CD8-positive, alpha-beta memory T cell (primary cell): Measurements from ENCODE around the gene CTRL. TPM values are rescaled to one million over a fixed set of nuclear protein-coding genes. Genes with fewer than 3 reads are reported as not detected.
A peak's percentile ranks its signal among the peaks of the same experiment; 100 is the strongest.

Source experiments
- CTCF ChIA-PET: fragments of 350-600 bp; sonication (Branson Sonifier 250); formaldehyde crosslinking; loops from one replicate; lab custom pipeline; 2021; ENCODE audit warnings: antibody characterized with exemption; lab: Charles Lee
- POLR2A ChIA-PET: fragments of 350-600 bp; sonication (Branson Sonifier 250); formaldehyde crosslinking; loops from one replicate; lab custom pipeline; 2021; ENCODE audit warnings: antibody characterized with exemption; lab: Charles Lee
- DNase-seq, 5 donors: peaks; one replicate each; pipeline versions ENCODE4 v3.0.0 to v3.0.0-alpha.2; 2020 to 2022; ENCODE audit warnings: mixed read lengths in 1 of 5
- H3K27ac ChIP-seq: one replicate; pipeline ENCODE4 v1.7.0; 2013; ENCODE audit warnings: low read depth, mild to moderate bottlenecking, low read length, moderate library complexity
- H3K27me3 ChIP-seq: 2 replicates; pipeline ENCODE4 v1.7.0; 2013; ENCODE audit warnings: low read length, mild to moderate bottlenecking; ENCODE audit not compliant: insufficient read depth, poor library complexity, severe bottlenecking
- H3K36me3 ChIP-seq: 2 replicates; pipeline ENCODE4 v1.7.0; 2013; ENCODE audit warnings: mild to moderate bottlenecking, low read length, moderate library complexity; ENCODE audit not compliant: insufficient read depth
- H3K4me1 ChIP-seq: 2 replicates; pipeline ENCODE4 v1.7.0; 2013; ENCODE audit warnings: mild to moderate bottlenecking, low read length, moderate library complexity; ENCODE audit not compliant: insufficient read depth
- H3K4me3 ChIP-seq: 2 replicates; pipeline ENCODE4 v1.7.0; 2013; ENCODE audit warnings: mild to moderate bottlenecking, low read length
- H3K9me3 ChIP-seq: 2 replicates; pipeline ENCODE4 v1.7.0; 2013; ENCODE audit warnings: mild to moderate bottlenecking, low read length
- H3K27ac Mint-ChIP-seq, 8 donors: one replicate each; pipeline ENCODE4 v1.8.0; 2020 to 2021; ENCODE audit warnings: mixed read lengths in 8 of 8, mild to moderate bottlenecking in 6 of 8, inconsistent platforms in 3 of 8, moderate library complexity in 3 of 8
- H3K27me3 Mint-ChIP-seq, 2 donors: one replicate each; pipeline ENCODE4 v1.8.0; 2020 to 2021; ENCODE audit warnings: mixed read lengths in 2 of 2, mild to moderate bottlenecking in 1 of 2, moderate library complexity in 1 of 2
- H3K36me3 Mint-ChIP-seq, 3 donors: one replicate each; pipeline ENCODE4 v1.8.0; 2020 to 2021; ENCODE audit warnings: mixed read lengths in 3 of 3, inconsistent platforms in 1 of 3, mild to moderate bottlenecking in 1 of 3
- H3K4me1 Mint-ChIP-seq, 3 donors: one replicate each; pipeline ENCODE4 v1.8.0; 2020 to 2021; ENCODE audit warnings: mixed read lengths in 3 of 3, inconsistent platforms in 1 of 3, mild to moderate bottlenecking in 1 of 3
- H3K4me3 Mint-ChIP-seq, 7 donors: one replicate each; pipeline ENCODE4 v1.8.0; 2020 to 2021; ENCODE audit warnings: mixed read lengths in 7 of 7, mild to moderate bottlenecking in 6 of 7, moderate library complexity in 4 of 7, inconsistent platforms in 2 of 7
- H3K9me3 Mint-ChIP-seq, 5 donors: one replicate each; pipeline ENCODE4 v1.8.0; 2020 to 2022; ENCODE audit warnings: mixed read lengths in 5 of 5, mild to moderate bottlenecking in 3 of 5, moderate library complexity in 2 of 5, inconsistent platforms in 1 of 5
- polyA plus RNA-seq: library from polyadenylated mRNA; unstranded; fragments of 300-500 nt; fragmentation: Illumina TruSeq; gene quantifications from one replicate; pipeline ENCODE4 v1.2.3, GENCODE V29; 2021
- total RNA-seq, 2 experiments: library from RNA; stranded (reverse); gene quantifications; one replicate each; pipeline ENCODE4 v1.2.3, GENCODE V29; 2021

Gene CTRL
- total and polyA plus RNA-seq, 3 experiments from 2014 or later = 1.5 to 4.9 (median 4.1) TPM

DNA sequence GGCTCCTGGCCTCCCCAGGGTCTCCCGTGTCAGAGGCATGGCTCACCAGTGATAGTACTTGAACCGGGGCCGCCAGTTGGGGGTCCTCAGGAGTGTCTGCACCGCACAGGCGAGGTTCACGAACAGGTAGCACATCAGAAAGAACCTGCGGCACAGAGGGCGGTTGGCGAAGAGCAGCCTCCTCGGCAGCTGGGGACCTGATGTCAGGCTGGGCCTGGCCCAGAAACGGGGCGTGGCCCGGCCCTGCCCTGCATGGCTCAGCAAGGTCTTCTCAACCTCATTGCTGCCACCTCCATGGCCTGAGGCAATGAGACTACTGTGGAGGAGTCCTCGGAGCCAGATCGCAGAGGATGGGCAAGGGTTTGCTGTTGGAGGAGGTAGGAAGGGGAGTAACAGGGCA lies 16.4 kb upstream of the CTRL start:
- no peaks in the 10 kb centered on the region for H3K9me3 Mint-ChIP-seq
- H3K4me1 Mint-ChIP-seq = no peaks in the 10 kb centered on the region
- Histone ChIP-seq H3K27me3 (no peaks in the 10 kb centered on the region), H3K36me3 (peaks cover 10% of the 10 kb centered on the region), H3K4me1 (no peaks in the 10 kb centered on the region), H3K9me3 (no peaks in the 10 kb centered on the region), H3K27ac (no peak overlapping the region), H3K4me3 (no peak overlapping the region)
- no peak overlapping the region for H3K4me3 Mint-ChIP-seq
- CTCF ChIA-PET = no interaction called here
- DNase-seq = no peak
- H3K36me3 Mint-ChIP-seq = peaks cover 0 to 46% (median 0%) of the 10 kb centered on the region in 3 donors
- POLR2A ChIA-PET = no interaction called here
- peak overlapping the region in 2 of 8 donors; percentile 56 to 69 for H3K27ac Mint-ChIP-seq
- H3K27me3 Mint-ChIP-seq = no peaks in the 10 kb centered on the region

DNA sequence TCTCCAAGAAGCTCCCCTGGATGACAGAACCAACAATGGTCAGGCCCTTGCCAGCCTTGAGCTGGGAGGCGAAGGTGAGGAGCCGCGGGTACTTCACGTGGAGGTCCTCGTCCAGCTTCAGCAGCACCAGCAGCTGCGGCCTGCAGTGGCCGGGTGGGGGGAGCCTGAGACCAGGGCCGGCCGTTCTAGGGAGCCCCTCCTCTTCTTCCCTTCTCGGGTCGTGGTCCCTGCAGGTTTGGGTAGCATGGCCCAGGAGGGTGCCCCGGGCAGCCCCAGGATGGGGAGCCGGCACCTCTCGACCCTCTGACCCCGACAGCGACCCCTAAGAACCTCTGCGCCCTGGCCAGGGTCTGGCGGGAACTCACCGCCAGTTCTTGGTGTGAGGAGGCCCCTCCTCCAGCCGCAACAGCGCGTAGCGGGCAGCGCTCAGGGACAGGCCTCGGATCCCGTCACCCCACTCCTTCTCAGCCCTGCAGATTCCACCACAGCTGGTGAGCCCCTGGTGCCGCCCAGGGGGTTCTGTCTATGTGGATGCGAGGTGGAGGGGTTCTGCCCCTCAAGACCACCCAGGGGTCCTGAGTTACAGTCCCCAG lies 15.4 kb upstream of the CTRL start:
- Mint-ChIP-seq H3K4me3 (no peak overlapping the region), H3K27ac (no peak overlapping the region), H3K9me3 (no peaks in the 10 kb centered on the region), H3K36me3 (peaks cover 0 to 46% (median 0%) of the 10 kb centered on the region in 3 donors), H3K27me3 (no peaks in the 10 kb centered on the region), H3K4me1 (peaks cover 2 to 3% (median 3%) of the 10 kb centered on the region in 3 donors)
- ChIA-PET POLR2A (no interaction called here), CTCF (interaction anchor here (1.2 kb wide), 1 partner anchor 63 kb away, joined by 3 read pairs; no protein-coding TSS in a partner anchor)
- Histone ChIP-seq H3K9me3 (no peaks in the 10 kb centered on the region), H3K4me1 (peaks cover 4% of the 10 kb centered on the region), H3K4me3 (no peak overlapping the region), H3K27me3 (no peaks in the 10 kb centered on the region), H3K27ac (no peak overlapping the region), H3K36me3 (peaks cover 9% of the 10 kb centered on the region)
- no peak for DNase-seq

DNA sequence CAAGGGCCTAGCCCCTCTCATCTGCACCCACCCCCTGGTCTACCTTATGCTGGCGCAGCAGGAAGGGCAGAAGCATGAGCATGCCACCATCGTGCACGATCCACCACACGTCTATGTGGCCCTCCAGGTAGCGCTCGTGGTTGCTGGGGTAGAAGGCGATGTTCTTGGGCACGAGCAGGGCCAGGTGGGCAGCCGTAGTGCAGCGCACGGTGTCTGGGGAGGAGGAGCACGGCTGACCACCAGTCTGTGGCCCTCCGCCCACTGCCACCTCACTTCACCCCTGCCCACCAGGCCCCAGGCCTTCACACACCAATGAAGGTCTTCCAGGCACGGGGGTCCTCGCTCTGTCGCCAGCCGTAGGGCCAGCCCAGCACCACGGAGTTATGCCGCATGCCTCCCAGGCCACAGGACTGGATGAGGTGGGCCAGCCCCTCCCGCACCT lies 14.5 kb upstream of the CTRL start:
- Mint-ChIP-seq H3K27ac (no peak overlapping the region), H3K9me3 (no peaks in the 10 kb centered on the region), H3K36me3 (peaks cover 0 to 40% (median 0%) of the 10 kb centered on the region in 3 donors), H3K4me1 (peaks cover 4 to 10% (median 9%) of the 10 kb centered on the region in 3 donors), H3K27me3 (no peaks in the 10 kb centered on the region), H3K4me3 (no peak overlapping the region)
- peaks cover 5% of the 10 kb centered on the region for H3K36me3 ChIP-seq
- POLR2A ChIA-PET = no interaction called here
- H3K27me3 ChIP-seq = no peaks in the 10 kb centered on the region
- DNase-seq = no peak
- CTCF ChIA-PET = interaction anchor here (0.9 to 1.2 kb wide), 2 partner anchors 62 kb away, joined by 3 read pairs; no protein-coding TSS in a partner anchor
- H3K27ac ChIP-seq = no peak overlapping the region
- H3K9me3 ChIP-seq = no peaks in the 10 kb centered on the region
- H3K4me1 ChIP-seq = peaks cover 12% of the 10 kb centered on the region
- no peak overlapping the region for H3K4me3 ChIP-seq

DNA sequence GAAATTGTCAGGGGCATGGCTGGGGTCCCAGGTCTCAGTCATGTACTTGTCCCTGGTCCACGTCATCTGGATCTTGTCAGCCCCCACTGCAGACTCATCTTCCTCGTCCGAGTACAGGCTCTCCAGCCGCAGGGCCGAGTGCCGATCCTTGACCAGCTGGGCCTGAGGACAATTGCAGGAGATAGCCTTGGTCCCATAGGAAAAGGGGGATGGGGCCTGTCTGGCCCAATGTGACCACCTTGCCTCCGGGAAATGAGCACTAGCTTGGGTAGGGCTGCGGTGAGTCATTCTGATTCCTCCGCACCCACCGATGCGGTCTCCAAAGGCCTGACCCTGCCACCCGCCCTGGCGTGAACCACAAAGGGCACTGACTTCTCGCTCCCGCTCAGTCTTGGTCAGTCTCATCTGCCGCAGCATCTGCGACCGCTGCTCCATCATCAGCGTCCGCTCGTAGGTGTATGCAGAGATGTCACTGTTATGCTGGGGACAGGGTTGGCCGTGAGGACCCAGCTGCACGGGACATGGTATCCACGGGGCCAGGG lies 13.8 kb upstream of the CTRL start:
- no peak for DNase-seq
- Mint-ChIP-seq H3K4me3 (no peak overlapping the region), H3K27me3 (no peaks in the 10 kb centered on the region), H3K9me3 (no peaks in the 10 kb centered on the region), H3K27ac (no peak overlapping the region), H3K4me1 (peaks cover 8 to 14% (median 11%) of the 10 kb centered on the region in 3 donors), H3K36me3 (peaks cover 0 to 37% (median 0%) of the 10 kb centered on the region in 3 donors)
- Histone ChIP-seq H3K4me1 (peaks cover 16% of the 10 kb centered on the region), H3K9me3 (no peaks in the 10 kb centered on the region), H3K27ac (no peak overlapping the region), H3K36me3 (peaks cover 5% of the 10 kb centered on the region), H3K27me3 (no peaks in the 10 kb centered on the region), H3K4me3 (no peak overlapping the region)
- CTCF ChIA-PET = interaction anchor here (0.9 kb wide), 1 partner anchor 62 kb away, joined by 3 read pairs; no protein-coding TSS in a partner anchor
- POLR2A ChIA-PET = no interaction called here

DNA sequence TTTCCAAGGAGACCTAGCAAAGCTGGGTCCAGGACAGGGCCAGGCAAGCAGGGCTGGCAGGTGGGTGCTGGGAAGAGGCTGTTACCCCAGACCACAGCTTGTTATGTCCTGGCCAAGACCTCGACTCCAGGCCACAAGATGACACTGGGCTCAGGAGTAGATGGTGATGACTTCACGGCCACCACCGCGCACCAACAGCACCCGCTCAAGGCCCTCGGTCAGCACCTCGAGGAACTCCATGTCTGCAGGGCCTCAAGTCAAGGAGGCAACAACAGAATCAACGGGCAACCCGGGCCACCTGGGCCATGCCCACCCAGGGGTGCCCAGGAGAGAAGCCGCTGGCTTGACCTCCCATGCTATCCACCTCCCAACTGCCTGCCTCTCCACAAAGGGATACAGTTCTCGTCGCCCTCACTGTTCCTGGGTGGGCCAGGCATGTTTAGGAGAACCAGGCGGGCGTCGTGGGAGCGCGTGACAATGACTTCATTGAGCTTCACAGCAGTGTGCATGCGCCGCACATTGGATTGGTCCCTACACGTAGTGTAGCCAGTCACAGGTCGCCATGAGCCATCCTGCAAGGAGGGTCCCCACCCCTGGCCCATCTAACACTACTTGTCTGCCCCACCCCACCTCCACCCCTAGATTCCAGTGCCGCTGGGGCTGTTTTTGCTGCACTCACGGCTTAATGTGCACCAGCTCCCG lies 13.2 kb upstream of the CTRL start:
- Mint-ChIP-seq H3K36me3 (peaks cover 0 to 33% (median 0%) of the 10 kb centered on the region in 3 donors), H3K27me3 (no peaks in the 10 kb centered on the region), H3K4me3 (no peak overlapping the region), H3K9me3 (no peaks in the 10 kb centered on the region), H3K27ac (no peak overlapping the region), H3K4me1 (peaks cover 14 to 20% (median 17%) of the 10 kb centered on the region in 3 donors)
- DNase-seq = no peak
- Histone ChIP-seq H3K27me3 (no peaks in the 10 kb centered on the region), H3K9me3 (no peaks in the 10 kb centered on the region), H3K4me3 (no peak overlapping the region), H3K27ac (no peak overlapping the region), H3K36me3 (peaks cover 5% of the 10 kb centered on the region), H3K4me1 (peaks cover 22% of the 10 kb centered on the region)
- CTCF ChIA-PET = interaction anchor here (0.9 kb wide), 2 partner anchors 61 kb away, joined by 3 read pairs; no protein-coding TSS in a partner anchor
- POLR2A ChIA-PET = no interaction called here

DNA sequence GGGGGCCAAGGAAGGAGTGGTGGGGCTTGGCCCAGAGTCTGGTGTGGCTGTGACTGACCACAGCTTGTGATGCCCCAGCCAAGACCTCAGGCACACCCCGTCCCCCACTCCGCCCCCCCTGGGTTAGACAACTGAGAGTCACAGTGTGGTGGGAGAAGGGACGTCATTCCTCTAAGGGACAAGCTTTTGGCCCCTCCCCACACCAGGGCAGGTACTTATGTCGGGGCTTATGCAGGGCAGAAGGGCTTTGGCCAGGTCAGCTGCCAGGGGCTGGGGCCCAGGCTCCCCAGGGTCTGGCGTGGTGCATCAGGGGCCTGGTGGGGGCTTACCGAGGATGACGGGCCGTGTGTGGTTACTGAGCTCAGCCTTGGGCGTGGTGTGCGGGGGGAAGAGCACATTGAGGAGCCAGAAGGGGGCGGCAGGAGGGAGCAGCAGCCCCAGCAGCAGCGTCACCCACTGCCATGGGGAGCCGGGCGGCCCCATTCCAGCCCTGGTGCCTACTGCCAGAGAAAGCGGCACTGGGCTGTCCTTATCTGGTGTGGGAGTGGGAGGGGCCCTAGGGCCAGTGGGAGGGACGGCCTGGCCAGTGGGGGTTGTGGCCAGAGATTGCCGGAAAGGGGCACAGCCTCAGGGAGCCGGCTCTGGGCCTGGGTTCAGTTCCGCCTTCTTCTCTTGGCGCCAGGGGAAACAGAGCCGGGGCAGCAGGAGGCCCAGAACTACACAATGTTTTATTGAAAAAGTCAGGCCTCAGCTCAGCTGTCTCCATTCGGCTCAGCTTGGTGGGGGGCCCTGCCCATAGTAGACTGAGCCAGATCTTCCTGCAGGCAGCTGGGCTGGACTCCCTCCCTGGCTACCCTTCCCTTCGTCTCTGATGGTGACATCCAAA lies 12.2 kb upstream of the CTRL start, which contains the start of gene LCAT:
LCAT (minus strand) TSS at position 502 of the 886 bp plus-strand sequence; CDS start at position 483, 19 bp downstream.
- ChIA-PET CTCF (interaction anchor here (0.9 to 5.3 kb wide), 3 partner anchors 15 to 127 kb away, joined by 3 to 21 read pairs (median 7); no protein-coding TSS in a partner anchor), POLR2A (no interaction called here)
- no peak within 1 kb of the TSS for H3K4me3 Mint-ChIP-seq
- DNase-seq = no peak
- peaks cover 0 to 33% (median 0%) of the 10 kb centered on the region in 3 donors for H3K36me3 Mint-ChIP-seq
- H3K4me1 ChIP-seq = peaks cover 29% of the 10 kb centered on the region
- peaks cover 16 to 27% (median 20%) of the 10 kb centered on the region in 3 donors for H3K4me1 Mint-ChIP-seq
- no peaks in the 10 kb centered on the region for H3K9me3 Mint-ChIP-seq
- H3K27ac Mint-ChIP-seq = peak within 1 kb of the TSS in 1 of 8 donors; percentile 21
- H3K27me3 Mint-ChIP-seq = no peaks in the 10 kb centered on the region
- no peak within 1 kb of the TSS for H3K27ac ChIP-seq
- H3K36me3 ChIP-seq = peaks cover 5% of the 10 kb centered on the region
- no peaks in the 10 kb centered on the region for H3K27me3 ChIP-seq
- H3K4me3 ChIP-seq = no peak within 1 kb of the TSS
- H3K9me3 ChIP-seq = no peaks in the 10 kb centered on the region

DNA sequence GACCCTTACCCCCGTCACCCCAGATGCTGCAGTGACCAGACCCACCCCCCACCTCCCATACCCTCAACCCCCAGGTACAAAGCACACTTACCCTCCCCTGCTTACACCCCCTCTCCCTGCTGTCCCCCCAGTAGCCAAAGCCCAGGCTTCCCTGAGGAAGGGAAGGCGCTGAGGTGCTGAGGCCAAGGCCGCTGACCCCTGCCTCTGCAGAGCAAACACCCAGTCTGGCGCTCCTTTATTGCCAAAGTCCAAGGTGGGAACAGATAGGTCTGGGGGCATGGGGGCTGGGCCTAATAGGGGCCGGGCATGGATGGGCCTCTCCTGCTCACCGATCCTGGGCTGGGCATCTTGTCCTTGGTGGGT lies 11.6 kb upstream of the CTRL start:
- H3K4me1 ChIP-seq = peaks cover 29% of the 10 kb centered on the region
- Mint-ChIP-seq H3K27me3 (no peaks in the 10 kb centered on the region), H3K4me1 (peaks cover 16 to 28% (median 20%) of the 10 kb centered on the region in 3 donors), H3K27ac (no peak overlapping the region), H3K9me3 (no peaks in the 10 kb centered on the region), H3K4me3 (no peak overlapping the region), H3K36me3 (peaks cover 0 to 29% (median 0%) of the 10 kb centered on the region in 3 donors)
- H3K27ac ChIP-seq = no peak overlapping the region
- DNase-seq = no peak
- no peaks in the 10 kb centered on the region for H3K9me3 ChIP-seq
- POLR2A ChIA-PET = no interaction called here
- CTCF ChIA-PET = interaction anchor here (2.4 to 5.3 kb wide), 3 partner anchors 15 to 127 kb away, joined by 7 to 27 read pairs (median 21); partner anchors contain the start of gene NRN1L
- H3K27me3 ChIP-seq = no peaks in the 10 kb centered on the region
- peaks cover 5% of the 10 kb centered on the region for H3K36me3 ChIP-seq
- H3K4me3 ChIP-seq = no peak overlapping the region
